ENCODE results near the gene LTC4S. TPM values are rescaled to one million over a fixed set of nuclear protein-coding genes. Genes with fewer than 3 reads are reported as not detected.

Gene LTC4S
- total and polyA plus RNA-seq, 9 of the 15 experiments (the other 6 are each of a cell fraction or from before 2014, with no cell fraction given): 0.17 to 0.77 (median 0.75) TPM; not detected in 6

GRCh38 chr5:179806250-179807048, 12.7 kb downstream of the LTC4S start, which contains the start of gene MGAT4B (continued):
- no peak for TF ChIP-seq HDAC6 (IDR thresholded peaks at IDR 0.05; ENCODE audit: low read depth, low read length)
- peak; percentile 38; the same call in 1 of the 2 replicates for TF ChIP-seq SPI1 (IDR thresholded peaks at IDR 0.05; ENCODE audit: borderline replicate concordance, low read depth, low read length)
- TF ChIP-seq PCBP1 (IDR thresholded peaks at IDR 0.05; ENCODE audit: low read depth, low read length, poor library complexity, severe bottlenecking): peak; percentile 41
- TF ChIP-seq HMG20A (CRISPR knock-in tag; conservative IDR thresholded peaks at IDR 0.05): no peak
- TF ChIP-seq GTF2F1 (IDR thresholded peaks at IDR 0.05; ENCODE audit: low read depth, low read length): 0 out of 2 replicates have a peak, but pooled peaks have one; percentile 15
- no peak for TF ChIP-seq ZNF583 (CRISPR knock-in tag; IDR thresholded peaks at IDR 0.05)
- no peak for TF ChIP-seq SRSF1 (IDR thresholded peaks at IDR 0.05; ENCODE audit: low read depth, low read length)
- TF ChIP-seq NR4A1 (CRISPR knock-in tag; IDR thresholded peaks at IDR 0.05): no peak
- TF ChIP-seq NR4A1 (tag; IDR thresholded peaks at IDR 0.05): no peak
- no peak for TF ChIP-seq BCL6 (CRISPR knock-in tag; IDR thresholded peaks at IDR 0.05)
- 0 out of 2 replicates have a peak, but pooled peaks have one; percentile 63 for TF ChIP-seq HMGXB4 (CRISPR knock-in tag; IDR thresholded peaks at IDR 0.05)
- no peak for TF ChIP-seq MEIS2 (IDR thresholded peaks at IDR 0.05; ENCODE audit: partially characterized antibody)
- TF ChIP-seq GMEB1 (CRISPR knock-in tag; IDR thresholded peaks at IDR 0.05): peak; percentile 83
- 0 out of 2 replicates have a peak, but pooled peaks have one; percentile 51 for TF ChIP-seq FOXP1 (CRISPR knock-in tag; IDR thresholded peaks at IDR 0.05)
- peak; percentile 94 for TF ChIP-seq VEZF1 (CRISPR knock-in tag; IDR thresholded peaks at IDR 0.05)
- no peak for TF ChIP-seq MCM7 (IDR thresholded peaks at IDR 0.05)
- no peak for TF ChIP-seq ZMIZ1 (IDR thresholded peaks at IDR 0.05; ENCODE audit: low read depth in 2 of 2, low read length in 2 of 2)
- TF ChIP-seq RBM34 (IDR thresholded peaks at IDR 0.05; ENCODE audit: borderline replicate concordance, insufficient read depth, low read length): no peak

Measured in K562 (cell line).